Fibroblast of lung (primary cell): Measurements from ENCODE around the gene DNAJC12. TPM values are rescaled to one million over a fixed set of nuclear protein-coding genes. Genes with fewer than 3 reads are reported as not detected.

ENCODE experiments used
- DNase-seq, 2 donors: peaks; one replicate each; pipeline versions ENCODE4 v3.0.0 to v3.0.0-alpha.2; 2010; ENCODE audit warnings: low read depth in 2 of 2
- H2AFZ ChIP-seq: 2 replicates; pipeline ENCODE4 v1.5.1; 2012; ENCODE audit warnings: low read length, control low read depth, inconsistent platforms
- H3K27ac ChIP-seq: 2 replicates; pipeline ENCODE4 v1.5.1; 2011; ENCODE audit warnings: low read length, control low read depth; ENCODE audit not compliant: insufficient read depth
- H3K27me3 ChIP-seq: 2 replicates; pipeline ENCODE4 v1.5.1; 2011; ENCODE audit warnings: mild to moderate bottlenecking, low read length; ENCODE audit not compliant: control insufficient read depth, insufficient read depth
- H3K36me3 ChIP-seq: 2 replicates; pipeline ENCODE4 v1.5.1; 2011; ENCODE audit warnings: low read length; ENCODE audit not compliant: control insufficient read depth, insufficient read depth
- H3K4me1 ChIP-seq: 2 replicates; pipeline ENCODE4 v1.5.1; 2011; ENCODE audit warnings: low read length; ENCODE audit not compliant: control insufficient read depth, insufficient read depth; ENCODE audit errors: extremely low read depth
- H3K4me2 ChIP-seq: 2 replicates; pipeline ENCODE4 v1.5.1; 2011; ENCODE audit warnings: low read length, control low read depth; ENCODE audit not compliant: insufficient read depth; ENCODE audit errors: extremely low read depth
- H3K4me3 ChIP-seq, 4 experiments: fragments of 200-600 bp in 1 of 4; sonication (generic) in 1 of 4; replicated peaks in 1 of 4; 2 replicates each; pipeline ENCODE4 v1.5.1; 2011 to 2016; ENCODE audit warnings: low read length in 4 of 4, low read depth in 3 of 4, mild to moderate bottlenecking in 3 of 4, control low read depth in 2 of 4, inconsistent platforms in 1 of 4, mixed read lengths in 1 of 4; ENCODE audit not compliant: insufficient read depth in 1 of 4; ENCODE audit errors: control extremely low read depth in 1 of 4
- H3K79me2 ChIP-seq: 2 replicates; pipeline ENCODE4 v1.5.1; 2012; ENCODE audit warnings: mild to moderate bottlenecking, low read length, inconsistent platforms; ENCODE audit not compliant: control insufficient read depth, insufficient read depth
- H3K9ac ChIP-seq: 2 replicates; pipeline ENCODE4 v1.5.1; 2011; ENCODE audit warnings: mild to moderate bottlenecking, low read length, control low read depth; ENCODE audit not compliant: insufficient read depth
- H3K9me3 ChIP-seq: 2 replicates; pipeline ENCODE4 v1.5.1; 2012; ENCODE audit warnings: low read depth, low read length; ENCODE audit not compliant: control insufficient read depth, insufficient read depth
- H4K20me1 ChIP-seq: 2 replicates; pipeline ENCODE4 v1.5.1; 2011; ENCODE audit warnings: low read length; ENCODE audit not compliant: control insufficient read depth, insufficient read depth; ENCODE audit errors: extremely low read depth
- CTCF ChIP-seq, 2 donors: IDR thresholded peaks in 1 of 2; conservative IDR thresholded peaks in 1 of 2; 1 replicate in 1 of 2; 2 replicates in 1 of 2; pipeline ENCODE4 v1.5.1; 2011 to 2012; ENCODE audit warnings: low read length in 2 of 2, control low read depth in 1 of 2, inconsistent platforms in 1 of 2, low read depth in 1 of 2, mild to moderate bottlenecking in 1 of 2
- EZH2 ChIP-seq: IDR thresholded peaks from 2 replicates; pipeline ENCODE4 v1.5.1; 2012; ENCODE audit warnings: low read length, control low read depth, mild to moderate bottlenecking; ENCODE audit errors: missing control alignments
- polyA plus RNA-seq, 2 donors: library from polyadenylated mRNA; depleted of rRNA in 1 of 2; stranded (reverse) in 1 of 2; unstranded in 1 of 2; fragments of >200 nt; gene quantifications; 2 replicates each; pipeline ENCODE4 v1.2.1, GENCODE V29; 2011 to 2012; ENCODE audit warnings: missing spikeins in 1 of 2
- total RNA-seq: library from RNA; depleted of rRNA; stranded (reverse); fragments of >200 nt; gene quantifications from 2 replicates; pipeline ENCODE4 v1.2.1, GENCODE V29; 2014

DNAJC12 gene
- total and polyA plus RNA-seq, 2 donors (not counting 1 experiment from before 2014, with no cell fraction given), result 1.8 to 2.3 TPM

DNA sequence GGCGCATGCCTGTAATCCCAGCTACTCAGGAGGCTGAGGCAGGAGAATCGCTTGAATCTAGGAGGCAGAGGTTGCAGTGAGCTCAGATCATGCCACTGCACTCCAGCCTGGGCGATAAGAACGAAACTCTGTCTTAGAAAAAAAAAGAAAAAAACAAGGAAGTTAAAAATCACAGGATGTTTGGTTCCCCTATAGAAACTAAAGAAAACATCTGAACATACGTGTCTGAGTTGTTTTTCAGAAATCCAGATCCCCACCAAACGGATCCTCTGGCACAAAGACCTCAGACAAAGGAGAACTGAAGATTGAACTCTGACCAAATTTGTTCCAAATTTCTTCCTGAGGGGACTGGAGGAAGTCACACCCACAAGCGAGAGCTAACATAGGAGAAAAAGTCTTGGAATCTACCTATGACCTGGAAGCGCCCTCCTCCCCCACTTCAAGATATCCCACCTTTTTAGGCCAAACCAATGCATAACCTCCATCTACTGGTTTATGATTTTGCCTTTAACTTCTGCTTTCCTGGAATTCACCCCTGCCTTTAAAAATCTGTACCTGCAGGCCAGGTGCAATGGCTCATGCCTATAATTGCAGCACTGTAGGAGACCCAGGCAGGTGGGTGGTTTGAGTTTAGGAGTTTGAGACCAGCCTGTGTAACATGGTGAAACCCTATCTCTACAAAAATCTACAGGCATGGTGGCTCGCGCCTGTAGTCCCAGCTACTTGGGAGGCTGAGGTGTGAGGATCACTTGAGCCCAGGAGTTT is 26.8 kb upstream of the DNAJC12 start:
- TF ChIP-seq EZH2, result no peak
- TF ChIP-seq CTCF (conservative IDR thresholded peaks at IDR 0.05 in 1 of 2, IDR thresholded peaks at IDR 0.05 in 1 of 2; ENCODE audit: low read depth in 1 of 2, low read length in 2 of 2), result no peak

GRCh38 chr10:67863094-67863493 is 25.1 kb upstream of the DNAJC12 start:
- no peaks in the 10 kb centered on the region for H3K27me3 ChIP-seq
- H3K4me2 ChIP-seq, result no peak overlapping the region
- H3K4me1 ChIP-seq, result no peaks in the 10 kb centered on the region
- H4K20me1 ChIP-seq, result no peaks in the 10 kb centered on the region
- no peaks in the 10 kb centered on the region for H3K79me2 ChIP-seq
- no peak overlapping the region for H2AFZ ChIP-seq
- DNase-seq, result no peak
- H3K4me3 ChIP-seq, result no peak overlapping the region
- no peak overlapping the region for H3K9ac ChIP-seq
- no peak for TF ChIP-seq EZH2
- TF ChIP-seq CTCF (conservative IDR thresholded peaks at IDR 0.05 in 1 of 2, IDR thresholded peaks at IDR 0.05 in 1 of 2; ENCODE audit: low read depth in 1 of 2, low read length in 2 of 2), result no peak
- H3K27ac ChIP-seq, result no peak overlapping the region
- H3K36me3 ChIP-seq, result no peaks in the 10 kb centered on the region
- H3K9me3 ChIP-seq, result no peaks in the 10 kb centered on the region

More for the DNA sequence above, 26.8 kb upstream of the DNAJC12 start:
- Histone ChIP-seq H4K20me1 (no peaks in the 10 kb centered on the region), H3K4me3 (no peak overlapping the region), H3K27ac (no peak overlapping the region), H3K79me2 (no peaks in the 10 kb centered on the region), H3K27me3 (no peaks in the 10 kb centered on the region), H3K36me3 (no peaks in the 10 kb centered on the region), H3K4me1 (no peaks in the 10 kb centered on the region), H3K4me2 (no peak overlapping the region), H2AFZ (no peak overlapping the region), H3K9ac (no peak overlapping the region), H3K9me3 (no peaks in the 10 kb centered on the region)
- DNase-seq, result no peak

GRCh38 chr10:67861750-67862432 is 23.9 kb upstream of the DNAJC12 start:
- no peak for TF ChIP-seq EZH2
- TF ChIP-seq CTCF (conservative IDR thresholded peaks at IDR 0.05 in 1 of 2, IDR thresholded peaks at IDR 0.05 in 1 of 2; ENCODE audit: low read depth in 1 of 2, low read length in 2 of 2), result no peak
- Histone ChIP-seq H3K9ac (no peak overlapping the region), H3K4me2 (no peak overlapping the region), H3K79me2 (no peaks in the 10 kb centered on the region), H3K27me3 (no peaks in the 10 kb centered on the region), H4K20me1 (no peaks in the 10 kb centered on the region), H2AFZ (no peak overlapping the region), H3K4me3 (no peak overlapping the region), H3K27ac (no peak overlapping the region), H3K36me3 (no peaks in the 10 kb centered on the region), H3K9me3 (no peaks in the 10 kb centered on the region), H3K4me1 (no peaks in the 10 kb centered on the region)
- peak in 1 of 2 donors; percentile 6 for DNase-seq
